K562 (cell line): Measurements from ENCODE around the gene PPFIA3. TPM values are rescaled to one million over a fixed set of nuclear protein-coding genes. Genes with fewer than 3 reads are reported as not detected.

Source experiments
- ASH1L ChIP-seq: fragments of 450-650 bp; IDR thresholded peaks from 2 replicates; pipeline ENCODE4 v1.6.1; 2018; ENCODE audit warnings: borderline replicate concordance, mild to moderate bottlenecking, low read depth; ENCODE audit not compliant: partially characterized antibody
- E4F1 ChIP-seq: fragments of 250-450 bp; sonication (Bioruptor Pico); IDR thresholded peaks from 2 replicates; pipeline ENCODE4 v1.5.0; 2021; ENCODE audit warnings: mild to moderate bottlenecking, borderline replicate concordance
- EWSR1 ChIP-seq: fragments of 450-650 bp; IDR thresholded peaks from 2 replicates; pipeline ENCODE4 v1.6.1; 2018; ENCODE audit warnings: borderline replicate concordance, mild to moderate bottlenecking, low read depth, moderate library complexity; ENCODE audit not compliant: partially characterized antibody
- HNRNPH1 ChIP-seq: fragments of 200-400 bp; formaldehyde crosslinking; optimal IDR thresholded peaks from 2 replicates; pipeline ENCODE3; 2017; ENCODE audit warnings: low read depth, mild to moderate bottlenecking, low read length, moderate library complexity
- JUNB ChIP-seq: fragments of 450-650 bp; formaldehyde crosslinking; conservative IDR thresholded peaks from 2 replicates; pipeline ENCODE4 v1.4.0; 2020; ENCODE audit warnings: mild to moderate bottlenecking
- MAZ ChIP-seq, 2 experiments: fragments of 450-650 bp in 1 of 2; sonication (generic) in 1 of 2; formaldehyde crosslinking; IDR thresholded peaks in 1 of 2; conservative IDR thresholded peaks in 1 of 2; 2 replicates each; pipeline versions ENCODE4 v1.4.0 to v1.5.0; 2020; ENCODE audit warnings: mild to moderate bottlenecking in 1 of 2, missing genetic modification reagents in 1 of 2
- MBD1 ChIP-seq: fragments of 250-450 bp; sonication (Bioruptor Pico); IDR thresholded peaks from 2 replicates; pipeline ENCODE4 v1.8.0; 2022; ENCODE audit warnings: inconsistent platforms
- MLLT1 ChIP-seq, 2 experiments: fragments of 450-650 bp; IDR thresholded peaks; 2 replicates each; pipeline ENCODE4 v1.6.1; 2016
- MYNN ChIP-seq, 2 experiments: sonication (generic); formaldehyde crosslinking in 1 of 2; IDR thresholded peaks; 2 replicates each; pipeline versions ENCODE4 v1.5.0 to v1.6.1; 2016 to 2020; ENCODE audit warnings: antibody characterized with exemption in 1 of 2, missing genetic modification reagents in 1 of 2
- PHF8 ChIP-seq: fragments of 200-600 bp; sonication (generic); IDR thresholded peaks from 2 replicates; pipeline ENCODE4 v1.6.1; 2012; ENCODE audit warnings: mixed run types, mild to moderate bottlenecking, inconsistent platforms, low read length, moderate library complexity, borderline replicate concordance
- SLC30A9 ChIP-seq: fragments of 250-450 bp; sonication (Bioruptor Pico); IDR thresholded peaks from 2 replicates; pipeline ENCODE4 v1.8.0; 2022; ENCODE audit warnings: mild to moderate bottlenecking, moderate library complexity
- SMARCA4 ChIP-seq: fragments of 450-650 bp; IDR thresholded peaks from 2 replicates; pipeline ENCODE4 v1.6.1; 2016
- TGIF2 ChIP-seq: sonication (generic); formaldehyde crosslinking; IDR thresholded peaks from 2 replicates; pipeline ENCODE4 v1.8.1; 2022; ENCODE audit warnings: mild to moderate bottlenecking, missing genetic modification reagents, moderate library complexity
- ZNF175 ChIP-seq: fragments of 200-800 bp; sonication (Bioruptor generic); IDR thresholded peaks from 2 replicates; pipeline ENCODE4 v1.6.1; 2016; ENCODE audit warnings: low read depth, mild to moderate bottlenecking, missing genetic modification characterization, missing compliant biosample characterization
- ZNF561 ChIP-seq: fragments of 450-650 bp; formaldehyde crosslinking; conservative IDR thresholded peaks from 2 replicates; pipeline ENCODE4 v1.4.0; 2020; ENCODE audit warnings: mild to moderate bottlenecking, moderate library complexity
- ZNF57 ChIP-seq: fragments of 450-650 bp; formaldehyde crosslinking; IDR thresholded peaks from 2 replicates; pipeline ENCODE4 v1.4.0; 2020; ENCODE audit warnings: mild to moderate bottlenecking, moderate library complexity
- ZNF764 ChIP-seq: fragments of 250-450 bp; sonication (Bioruptor Pico); IDR thresholded peaks from 2 replicates; pipeline ENCODE4 v1.4.0; 2020; ENCODE audit warnings: low read depth, mild to moderate bottlenecking, moderate library complexity
- ZNF77 ChIP-seq: fragments of 250-450 bp; sonication (Bioruptor Pico); IDR thresholded peaks from 2 replicates; pipeline ENCODE4 v1.5.0; 2020
- polyA plus RNA-seq, 8 experiments: library from polyadenylated mRNA; depleted of rRNA in 4 of 8; stranded (reverse) in 5 of 8; unstranded in 3 of 8; fragments of >200 nt; fragmentation: Nextera tagmentation in 2 of 8; fragmentation: Illumina TruSeq in 1 of 8; extraction: Ambion mirVana in 2 of 8; extraction: Trizol in 1 of 8; gene quantifications; 2 replicates each; pipeline versions ENCODE4 v1.2.1 to v1.2.3, GENCODE V29; 2011 to 2014; ENCODE audit warnings: inconsistent platforms in 1 of 8, missing spikeins in 1 of 8
- total RNA-seq, 7 experiments: library from RNA; depleted of rRNA in 6 of 7; stranded (reverse); fragments of >200 nt in 6 of 7; fragmentation: Illumina TruSeq in 2 of 7; extraction: Trizol in 2 of 7; gene quantifications; 2 replicates each; pipeline versions ENCODE4 v1.2.1 to v1.2.3, GENCODE V29; 2011 to 2021; ENCODE audit warnings: low replicate concordance in 1 of 7
- TF ChIP-seq, protein P1 (sequence below): fragments of 450-650 bp; IDR thresholded peaks from 2 replicates; pipeline ENCODE4 v1.6.1; 2016; ENCODE audit warnings: mild to moderate bottlenecking

The PPFIA3 gene
- total and polyA plus RNA-seq, 9 of the 15 experiments (the other 6 are each of a cell fraction or from before 2014, with no cell fraction given) = 0.10 to 53.0 (median 17.6) TPM

GRCh38 chr19:49106648-49107135, 12.7 kb upstream of the PPFIA3 start (continued):
- TF ChIP-seq MBD1 (no peak), SMARCA4 (no peak), ZNF764 (CRISPR knock-in tag) (no peak), ZNF561 (CRISPR knock-in tag) (no peak), EWSR1 (no peak), ZNF175 (no peak), TGIF2 (no peak), ASH1L (no peak), MLLT1 (IDR thresholded peaks at IDR 0.05) (no peak), HNRNPH1 (no peak), MAZ (CRISPR knock-in tag; conservative IDR thresholded peaks at IDR 0.05 in 1 of 2, IDR thresholded peaks at IDR 0.05 in 1 of 2) (no peak), MYNN (IDR thresholded peaks at IDR 0.05) (peak; percentile 37; the same call in 1 of the 2 replicates), MYNN (CRISPR knock-in tag; IDR thresholded peaks at IDR 0.05) (no peak), SLC30A9 (CRISPR knock-in tag) (no peak), E4F1 (no peak), ZNF57 (CRISPR knock-in tag) (no peak), PHF8 (no peak), ZNF77 (CRISPR knock-in tag) (no peak), JUNB (no peak)
- TF ChIP-seq, protein P1, sequence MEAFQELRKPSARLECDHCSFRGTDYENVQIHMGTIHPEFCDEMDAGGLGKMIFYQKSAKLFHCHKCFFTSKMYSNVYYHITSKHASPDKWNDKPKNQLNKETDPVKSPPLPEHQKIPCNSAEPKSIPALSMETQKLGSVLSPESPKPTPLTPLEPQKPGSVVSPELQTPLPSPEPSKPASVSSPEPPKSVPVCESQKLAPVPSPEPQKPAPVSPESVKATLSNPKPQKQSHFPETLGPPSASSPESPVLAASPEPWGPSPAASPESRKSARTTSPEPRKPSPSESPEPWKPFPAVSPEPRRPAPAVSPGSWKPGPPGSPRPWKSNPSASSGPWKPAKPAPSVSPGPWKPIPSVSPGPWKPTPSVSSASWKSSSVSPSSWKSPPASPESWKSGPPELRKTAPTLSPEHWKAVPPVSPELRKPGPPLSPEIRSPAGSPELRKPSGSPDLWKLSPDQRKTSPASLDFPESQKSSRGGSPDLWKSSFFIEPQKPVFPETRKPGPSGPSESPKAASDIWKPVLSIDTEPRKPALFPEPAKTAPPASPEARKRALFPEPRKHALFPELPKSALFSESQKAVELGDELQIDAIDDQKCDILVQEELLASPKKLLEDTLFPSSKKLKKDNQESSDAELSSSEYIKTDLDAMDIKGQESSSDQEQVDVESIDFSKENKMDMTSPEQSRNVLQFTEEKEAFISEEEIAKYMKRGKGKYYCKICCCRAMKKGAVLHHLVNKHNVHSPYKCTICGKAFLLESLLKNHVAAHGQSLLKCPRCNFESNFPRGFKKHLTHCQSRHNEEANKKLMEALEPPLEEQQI = no peak
